Right renal cortex interstitium (tissue), 3 donors: Measurements from ENCODE around the gene IPP. TPM values are rescaled to one million over a fixed set of nuclear protein-coding genes. Genes with fewer than 3 reads are reported as not detected.

ENCODE experiments used
- polyA plus RNA-seq, 3 donors: library from polyadenylated mRNA; unstranded; fragments of 120-200 nt; gene quantifications; one replicate each; pipeline ENCODE4 v1.2.1, GENCODE V29; 2013; ENCODE audit not compliant: insufficient read length in 3 of 3

IPP gene
- polyA plus RNA-seq, 3 donors, result 27.2 to 30.2 (median 29.8) TPM

Other genes with a start within 250 kb of the IPP start
- 100 to 1,000 TPM; 355 to 403 (median 387) TPM for gene PRDX1, start 228.8 kb downstream of the IPP start, polyA plus RNA-seq
- gene AKR1A1, start 199.8 kb downstream of the IPP start, polyA plus RNA-seq, result 100 to 1,000 TPM; 287 to 310 (median 292) TPM
- gene NASP, start 166.6 kb downstream of the IPP start, polyA plus RNA-seq, result 100 to 1,000 TPM; 288 to 358 (median 311) TPM
- 1 to 10 TPM in 2 of 3 donors, under 1 TPM in 1; 0.97 to 2.2 (median 1.9) TPM for gene CCDC17, start 126.6 kb downstream of the IPP start, polyA plus RNA-seq
- gene GPBP1L1, start 64.1 kb downstream of the IPP start, polyA plus RNA-seq, result 100 to 1,000 TPM; 110 to 117 (median 115) TPM
- 10 to 100 TPM; 57.7 to 63.2 (median 63.2) TPM for gene TMEM69, start 62.5 kb downstream of the IPP start, polyA plus RNA-seq
- gene MAST2, start 53.0 kb upstream of the IPP start, polyA plus RNA-seq, result 10 to 100 TPM; 25.4 to 31.4 (median 28.9) TPM